HepG2 (cell line): ENCODE results near the gene ATRAID. TPM values are rescaled to one million over a fixed set of nuclear protein-coding genes. Genes with fewer than 3 reads are reported as not detected.

Source experiments
- HNF4A ChIP-seq: sonication (generic); formaldehyde crosslinking; IDR thresholded peaks from 2 replicates; pipeline ENCODE4 v1.4.0; 2020; ENCODE audit warnings: missing genetic modification reagents
- HNRNPL ChIP-seq: fragments of 200-400 bp; formaldehyde crosslinking; IDR thresholded peaks from 2 replicates; pipeline ENCODE4 v1.6.1; 2017; ENCODE audit warnings: mild to moderate bottlenecking, low read depth, low read length
- IRF2 ChIP-seq: IDR thresholded peaks from 2 replicates; pipeline ENCODE4 v1.6.1; 2018; ENCODE audit warnings: missing genetic modification reagents, missing compliant biosample characterization
- KDM3A ChIP-seq: IDR thresholded peaks from 2 replicates; pipeline ENCODE4 v1.6.1; 2018; ENCODE audit warnings: low read depth, missing compliant biosample characterization
- KDM5A ChIP-seq: fragments of 200-600 bp; sonication (generic); IDR thresholded peaks from 2 replicates; pipeline ENCODE4 v1.7.0; 2018; ENCODE audit warnings: antibody characterized with exemption, mild to moderate bottlenecking, low read length, borderline replicate concordance
- MBNL3 ChIP-seq: fragments of 250-450 bp; sonication (Bioruptor Pico); conservative IDR thresholded peaks from 2 replicates; pipeline ENCODE4 v1.8.0; 2022; ENCODE audit warnings: mild to moderate bottlenecking, inconsistent platforms
- NFKB2 ChIP-seq: sonication (generic); formaldehyde crosslinking; IDR thresholded peaks from 2 replicates; pipeline ENCODE4 v1.4.0; 2020; ENCODE audit warnings: missing genetic modification reagents, borderline replicate concordance
- POGZ ChIP-seq: sonication (generic); formaldehyde crosslinking; IDR thresholded peaks from 2 replicates; pipeline ENCODE4 v1.4.0; 2020; ENCODE audit warnings: mild to moderate bottlenecking, missing genetic modification reagents
- SIN3B ChIP-seq: fragments of 150-350 bp; IDR thresholded peaks from 2 replicates; pipeline ENCODE4 v1.6.1; 2014; ENCODE audit warnings: low read length
- SRY ChIP-seq: sonication (generic); formaldehyde crosslinking; IDR thresholded peaks from 2 replicates; pipeline ENCODE4 v1.8.0; 2022; ENCODE audit warnings: mild to moderate bottlenecking, missing genetic modification reagents
- YY1 ChIP-seq: IDR thresholded peaks from 2 replicates; pipeline ENCODE4 v1.6.1; 2011; ENCODE audit warnings: low read length, low read depth, moderate library complexity, mild to moderate bottlenecking; ENCODE audit not compliant: insufficient read depth, insufficient replicate concordance
- ZMYM4 ChIP-seq: sonication (generic); formaldehyde crosslinking; IDR thresholded peaks from 2 replicates; pipeline ENCODE4 v1.8.1; 2023; ENCODE audit warnings: mild to moderate bottlenecking, missing genetic modification reagents
- ZNF335 ChIP-seq: sonication (generic); formaldehyde crosslinking; IDR thresholded peaks from 2 replicates; pipeline ENCODE4 v1.4.0; 2020; ENCODE audit warnings: missing genetic modification reagents
- ZNF724P ChIP-seq: sonication (generic); formaldehyde crosslinking; IDR thresholded peaks from 2 replicates; pipeline ENCODE4 v1.8.0; 2022; ENCODE audit warnings: missing genetic modification reagents, borderline replicate concordance
- ZNF891 ChIP-seq: sonication (generic); formaldehyde crosslinking; IDR thresholded peaks from 2 replicates; pipeline ENCODE4 v1.5.0; 2020; ENCODE audit warnings: mild to moderate bottlenecking, missing genetic modification reagents
- polyA plus RNA-seq, 8 experiments: library from polyadenylated mRNA; depleted of rRNA in 3 of 8; stranded (reverse) in 7 of 8; unstranded in 1 of 8; fragments of >200 nt; fragmentation: Illumina TruSeq in 4 of 8; extraction: Trizol in 4 of 8; gene quantifications; 2 replicates each; pipeline versions ENCODE4 v1.2.1 to v1.2.3, GENCODE V29; 2011 to 2016; ENCODE audit warnings: low read depth in 4 of 8, missing spikeins in 1 of 8, mixed read lengths in 1 of 8; ENCODE audit not compliant: insufficient read depth in 1 of 8
- total RNA-seq, 5 experiments: library from RNA; depleted of rRNA; stranded (reverse); fragments of >200 nt; fragmentation: Illumina TruSeq; extraction: Trizol; gene quantifications; 2 replicates each; pipeline ENCODE4 v1.2.3, GENCODE V29; 2016; ENCODE audit warnings: low read depth in 1 of 5
- TF ChIP-seq, protein P1 (sequence below): sonication (generic); formaldehyde crosslinking; IDR thresholded peaks from 2 replicates; pipeline ENCODE4 v1.5.0; 2020; ENCODE audit warnings: missing genetic modification reagents
- TF ChIP-seq, protein P2 (sequence below): sonication (generic); formaldehyde crosslinking; conservative IDR thresholded peaks from 2 replicates; pipeline ENCODE4 v1.4.0; 2020; ENCODE audit warnings: mild to moderate bottlenecking, missing genetic modification reagents, moderate library complexity
- TF ChIP-seq, protein P3 (sequence below): sonication (generic); formaldehyde crosslinking; conservative IDR thresholded peaks from 2 replicates; pipeline ENCODE4 v1.4.0; 2020; ENCODE audit warnings: missing genetic modification reagents
- TF ChIP-seq, protein P4 (sequence below): sonication (generic); formaldehyde crosslinking; IDR thresholded peaks from 2 replicates; pipeline ENCODE4 v1.5.1; 2020; ENCODE audit warnings: missing genetic modification reagents, mild to moderate bottlenecking, borderline replicate concordance
- TF ChIP-seq, protein P5 (sequence below): sonication (generic); formaldehyde crosslinking; IDR thresholded peaks from 2 replicates; pipeline ENCODE4 v1.4.0; 2020; ENCODE audit warnings: missing genetic modification reagents
- TF ChIP-seq, protein P6 (sequence below): sonication (generic); formaldehyde crosslinking; IDR thresholded peaks from 2 replicates; pipeline ENCODE4 v1.5.1; 2020; ENCODE audit warnings: missing genetic modification reagents, mild to moderate bottlenecking, borderline replicate concordance

The ATRAID gene
- total and polyA plus RNA-seq, 2 of the 13 experiments (the other 11 are each of a cell fraction or from before 2014, with no cell fraction given), result 207 to 382 TPM

DNA sequence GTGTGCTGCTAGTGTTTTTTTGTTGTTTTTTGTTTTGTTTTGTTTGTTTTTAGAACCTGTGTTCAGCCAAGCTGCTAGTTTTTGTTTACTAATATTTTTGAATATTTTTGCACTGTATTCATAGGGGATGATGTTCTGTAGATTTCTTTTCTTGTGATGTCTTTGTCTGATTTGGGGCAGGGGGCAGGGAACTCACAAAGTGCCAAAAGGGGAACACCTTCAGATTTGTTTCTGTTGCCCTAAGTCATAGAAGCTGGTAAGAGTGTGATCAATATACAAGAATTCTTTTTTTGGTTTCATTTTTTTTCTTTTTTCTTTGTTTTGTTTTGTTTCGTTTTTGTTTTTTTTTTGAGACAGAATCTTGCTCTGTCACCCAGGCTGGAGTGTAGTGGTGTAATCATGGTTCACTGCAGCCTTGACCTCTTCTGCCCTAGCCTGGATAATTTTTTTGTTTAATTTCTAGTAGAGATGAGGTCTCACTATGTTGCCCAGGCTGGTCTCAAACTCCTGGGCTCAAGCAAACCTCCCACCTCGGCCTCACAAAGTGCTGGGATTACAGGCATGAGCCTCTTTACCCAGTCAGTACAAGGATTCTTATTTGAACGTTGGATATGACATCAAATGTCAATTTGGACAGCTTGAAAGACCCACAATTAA lies 32.4 kb upstream of the ATRAID start (continued):
- TF ChIP-seq SRY (no peak), KDM3A (CRISPR knock-in tag) (no peak), KDM5A (no peak), POGZ (CRISPR knock-in tag) (0 out of 2 replicates have a peak, but pooled peaks have one; percentile 16), HNRNPL (no peak), YY1 (no peak), IRF2 (0 out of 2 replicates have a peak, but pooled peaks have one; percentile 11), SIN3B (no peak), ZMYM4 (no peak), ZNF724P (CRISPR knock-in tag) (no peak), ZNF335 (CRISPR knock-in tag) (no peak), HNF4A (CRISPR knock-in tag) (peak; percentile 41), MBNL3 (no peak), NFKB2 (no peak), ZNF891 (CRISPR knock-in tag) (no peak)
- TF ChIP-seq, protein P1, sequence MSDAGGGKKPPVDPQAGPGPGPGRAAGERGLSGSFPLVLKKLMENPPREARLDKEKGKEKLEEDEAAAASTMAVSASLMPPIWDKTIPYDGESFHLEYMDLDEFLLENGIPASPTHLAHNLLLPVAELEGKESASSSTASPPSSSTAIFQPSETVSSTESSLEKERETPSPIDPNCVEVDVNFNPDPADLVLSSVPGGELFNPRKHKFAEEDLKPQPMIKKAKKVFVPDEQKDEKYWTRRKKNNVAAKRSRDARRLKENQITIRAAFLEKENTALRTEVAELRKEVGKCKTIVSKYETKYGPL (CRISPR knock-in tag), result no peak
- TF ChIP-seq, protein P2, sequence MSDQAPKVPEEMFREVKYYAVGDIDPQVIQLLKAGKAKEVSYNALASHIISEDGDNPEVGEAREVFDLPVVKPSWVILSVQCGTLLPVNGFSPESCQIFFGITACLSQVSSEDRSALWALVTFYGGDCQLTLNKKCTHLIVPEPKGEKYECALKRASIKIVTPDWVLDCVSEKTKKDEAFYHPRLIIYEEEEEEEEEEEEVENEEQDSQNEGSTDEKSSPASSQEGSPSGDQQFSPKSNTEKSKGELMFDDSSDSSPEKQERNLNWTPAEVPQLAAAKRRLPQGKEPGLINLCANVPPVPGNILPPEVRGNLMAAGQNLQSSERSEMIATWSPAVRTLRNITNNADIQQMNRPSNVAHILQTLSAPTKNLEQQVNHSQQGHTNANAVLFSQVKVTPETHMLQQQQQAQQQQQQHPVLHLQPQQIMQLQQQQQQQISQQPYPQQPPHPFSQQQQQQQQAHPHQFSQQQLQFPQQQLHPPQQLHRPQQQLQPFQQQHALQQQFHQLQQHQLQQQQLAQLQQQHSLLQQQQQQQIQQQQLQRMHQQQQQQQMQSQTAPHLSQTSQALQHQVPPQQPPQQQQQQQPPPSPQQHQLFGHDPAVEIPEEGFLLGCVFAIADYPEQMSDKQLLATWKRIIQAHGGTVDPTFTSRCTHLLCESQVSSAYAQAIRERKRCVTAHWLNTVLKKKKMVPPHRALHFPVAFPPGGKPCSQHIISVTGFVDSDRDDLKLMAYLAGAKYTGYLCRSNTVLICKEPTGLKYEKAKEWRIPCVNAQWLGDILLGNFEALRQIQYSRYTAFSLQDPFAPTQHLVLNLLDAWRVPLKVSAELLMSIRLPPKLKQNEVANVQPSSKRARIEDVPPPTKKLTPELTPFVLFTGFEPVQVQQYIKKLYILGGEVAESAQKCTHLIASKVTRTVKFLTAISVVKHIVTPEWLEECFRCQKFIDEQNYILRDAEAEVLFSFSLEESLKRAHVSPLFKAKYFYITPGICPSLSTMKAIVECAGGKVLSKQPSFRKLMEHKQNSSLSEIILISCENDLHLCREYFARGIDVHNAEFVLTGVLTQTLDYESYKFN, result peak; percentile 68
- TF ChIP-seq, protein P3, sequence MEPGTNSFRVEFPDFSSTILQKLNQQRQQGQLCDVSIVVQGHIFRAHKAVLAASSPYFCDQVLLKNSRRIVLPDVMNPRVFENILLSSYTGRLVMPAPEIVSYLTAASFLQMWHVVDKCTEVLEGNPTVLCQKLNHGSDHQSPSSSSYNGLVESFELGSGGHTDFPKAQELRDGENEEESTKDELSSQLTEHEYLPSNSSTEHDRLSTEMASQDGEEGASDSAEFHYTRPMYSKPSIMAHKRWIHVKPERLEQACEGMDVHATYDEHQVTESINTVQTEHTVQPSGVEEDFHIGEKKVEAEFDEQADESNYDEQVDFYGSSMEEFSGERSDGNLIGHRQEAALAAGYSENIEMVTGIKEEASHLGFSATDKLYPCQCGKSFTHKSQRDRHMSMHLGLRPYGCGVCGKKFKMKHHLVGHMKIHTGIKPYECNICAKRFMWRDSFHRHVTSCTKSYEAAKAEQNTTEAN (CRISPR knock-in tag), result no peak
- TF ChIP-seq, protein P4, sequence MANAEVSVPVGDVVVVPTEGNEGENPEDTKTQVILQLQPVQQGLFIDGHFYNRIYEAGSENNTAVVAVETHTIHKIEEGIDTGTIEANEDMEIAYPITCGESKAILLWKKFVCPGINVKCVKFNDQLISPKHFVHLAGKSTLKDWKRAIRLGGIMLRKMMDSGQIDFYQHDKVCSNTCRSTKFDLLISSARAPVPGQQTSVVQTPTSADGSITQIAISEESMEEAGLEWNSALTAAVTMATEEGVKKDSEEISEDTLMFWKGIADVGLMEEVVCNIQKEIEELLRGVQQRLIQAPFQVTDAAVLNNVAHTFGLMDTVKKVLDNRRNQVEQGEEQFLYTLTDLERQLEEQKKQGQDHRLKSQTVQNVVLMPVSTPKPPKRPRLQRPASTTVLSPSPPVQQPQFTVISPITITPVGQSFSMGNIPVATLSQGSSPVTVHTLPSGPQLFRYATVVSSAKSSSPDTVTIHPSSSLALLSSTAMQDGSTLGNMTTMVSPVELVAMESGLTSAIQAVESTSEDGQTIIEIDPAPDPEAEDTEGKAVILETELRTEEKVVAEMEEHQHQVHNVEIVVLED, result no peak
- TF ChIP-seq, protein P5, sequence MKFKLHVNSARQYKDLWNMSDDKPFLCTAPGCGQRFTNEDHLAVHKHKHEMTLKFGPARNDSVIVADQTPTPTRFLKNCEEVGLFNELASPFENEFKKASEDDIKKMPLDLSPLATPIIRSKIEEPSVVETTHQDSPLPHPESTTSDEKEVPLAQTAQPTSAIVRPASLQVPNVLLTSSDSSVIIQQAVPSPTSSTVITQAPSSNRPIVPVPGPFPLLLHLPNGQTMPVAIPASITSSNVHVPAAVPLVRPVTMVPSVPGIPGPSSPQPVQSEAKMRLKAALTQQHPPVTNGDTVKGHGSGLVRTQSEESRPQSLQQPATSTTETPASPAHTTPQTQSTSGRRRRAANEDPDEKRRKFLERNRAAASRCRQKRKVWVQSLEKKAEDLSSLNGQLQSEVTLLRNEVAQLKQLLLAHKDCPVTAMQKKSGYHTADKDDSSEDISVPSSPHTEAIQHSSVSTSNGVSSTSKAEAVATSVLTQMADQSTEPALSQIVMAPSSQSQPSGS (CRISPR knock-in tag), result no peak
- TF ChIP-seq, protein P6, sequence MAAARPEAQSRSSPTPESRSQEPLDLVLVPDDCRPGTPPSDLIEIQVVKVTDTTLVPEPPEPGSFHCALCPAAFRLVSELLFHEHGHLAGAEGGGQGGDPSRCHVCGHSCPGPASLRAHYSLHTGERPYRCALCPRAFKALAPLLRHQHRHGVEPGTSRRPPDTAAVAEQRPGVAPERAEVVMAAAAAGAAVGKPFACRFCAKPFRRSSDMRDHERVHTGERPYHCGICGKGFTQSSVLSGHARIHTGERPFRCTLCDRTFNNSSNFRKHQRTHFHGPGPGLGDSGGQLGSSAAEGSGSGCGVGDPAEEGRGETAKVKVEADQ (CRISPR knock-in tag), result no peak
